Esophagus squamous epithelium (tissue), 4 donors: ENCODE results near the gene RABGAP1.

ENCODE experiments used
- POLR2A ChIP-seq, 4 donors: fragments of 450-650 bp; IDR thresholded peaks; one replicate each; pipeline ENCODE4 v1.6.1; 2017; ENCODE audit warnings: antibody characterized with exemption in 4 of 4, mild to moderate bottlenecking in 4 of 4, moderate library complexity in 3 of 4
- TF ChIP-seq, protein P1 (sequence below), 6 experiments: fragments of 450-650 bp in 4 of 6; fragments of 200-600 bp in 2 of 6; sonication (generic) in 2 of 6; IDR thresholded peaks; one replicate each; pipeline ENCODE4 v1.5.1; 2016 to 2019; ENCODE audit warnings: antibody characterized with exemption in 6 of 6, mild to moderate bottlenecking in 4 of 6, moderate library complexity in 4 of 6

DNA sequence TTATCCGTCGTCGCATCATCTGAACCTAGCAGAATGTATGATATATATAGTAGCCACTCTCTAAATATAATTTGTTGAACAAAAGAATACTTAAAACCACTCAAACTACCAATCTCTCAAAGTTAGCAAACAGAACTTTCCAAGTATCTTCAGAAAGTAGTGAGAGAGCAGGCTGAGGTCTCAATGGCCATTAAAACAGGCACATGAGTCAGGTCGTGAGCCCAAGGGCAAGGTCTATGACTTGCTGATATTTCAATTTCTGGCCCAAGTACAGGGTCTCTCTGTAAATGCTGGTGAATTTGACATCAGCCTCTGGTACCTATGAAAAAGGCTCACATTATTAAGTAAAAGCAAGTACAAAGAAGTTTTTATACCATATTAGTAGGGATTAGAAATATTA is 187.8 kb downstream of the RABGAP1 start:
- TF ChIP-seq, protein P1, sequence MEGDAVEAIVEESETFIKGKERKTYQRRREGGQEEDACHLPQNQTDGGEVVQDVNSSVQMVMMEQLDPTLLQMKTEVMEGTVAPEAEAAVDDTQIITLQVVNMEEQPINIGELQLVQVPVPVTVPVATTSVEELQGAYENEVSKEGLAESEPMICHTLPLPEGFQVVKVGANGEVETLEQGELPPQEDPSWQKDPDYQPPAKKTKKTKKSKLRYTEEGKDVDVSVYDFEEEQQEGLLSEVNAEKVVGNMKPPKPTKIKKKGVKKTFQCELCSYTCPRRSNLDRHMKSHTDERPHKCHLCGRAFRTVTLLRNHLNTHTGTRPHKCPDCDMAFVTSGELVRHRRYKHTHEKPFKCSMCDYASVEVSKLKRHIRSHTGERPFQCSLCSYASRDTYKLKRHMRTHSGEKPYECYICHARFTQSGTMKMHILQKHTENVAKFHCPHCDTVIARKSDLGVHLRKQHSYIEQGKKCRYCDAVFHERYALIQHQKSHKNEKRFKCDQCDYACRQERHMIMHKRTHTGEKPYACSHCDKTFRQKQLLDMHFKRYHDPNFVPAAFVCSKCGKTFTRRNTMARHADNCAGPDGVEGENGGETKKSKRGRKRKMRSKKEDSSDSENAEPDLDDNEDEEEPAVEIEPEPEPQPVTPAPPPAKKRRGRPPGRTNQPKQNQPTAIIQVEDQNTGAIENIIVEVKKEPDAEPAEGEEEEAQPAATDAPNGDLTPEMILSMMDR (IDR thresholded peaks at IDR 0.05): no peak
- no peak for TF ChIP-seq POLR2A (IDR thresholded peaks at IDR 0.05)
